IPS-11a (cell line): ENCODE data around the gene PTPRM.

Experiments used
- H3K4me3 ChIP-seq: one replicate; pipeline ENCODE4 v1.5.1; 2013; ENCODE audit warnings: low read depth, low read length, control low read depth

PTPRM gene

GRCh38 chr18:7978834-7979233 lies 411.7 kb downstream of the PTPRM start:
- no peak overlapping the region for H3K4me3 ChIP-seq

GRCh38 chr18:7979714-7980113 lies 412.6 kb downstream of the PTPRM start:
- no peak overlapping the region for H3K4me3 ChIP-seq

- H3K4me3 ChIP-seq: no peak overlapping the region
Measured at GRCh38 chr18:7980136-7980535, 413.0 kb downstream of the PTPRM start.

- no peak overlapping the region for H3K4me3 ChIP-seq
Measured at GRCh38 chr18:7980656-7981055, 413.5 kb downstream of the PTPRM start.

- no peak overlapping the region for H3K4me3 ChIP-seq
Measured at GRCh38 chr18:7982216-7982615, 415.1 kb downstream of the PTPRM start.

GRCh38 chr18:7987284-7987976 lies 420.3 kb downstream of the PTPRM start:
- no peak overlapping the region for H3K4me3 ChIP-seq

GRCh38 chr18:7990670-7991069 lies 423.6 kb downstream of the PTPRM start:
- H3K4me3 ChIP-seq: no peak overlapping the region

GRCh38 chr18:8001711-8002301 lies 434.7 kb downstream of the PTPRM start:
- H3K4me3 ChIP-seq: no peak overlapping the region

GRCh38 chr18:8003878-8004675 lies 437.0 kb downstream of the PTPRM start:
- no peak overlapping the region for H3K4me3 ChIP-seq

- no peak overlapping the region for H3K4me3 ChIP-seq
Measured at GRCh38 chr18:8004792-8005191, 437.7 kb downstream of the PTPRM start.

- H3K4me3 ChIP-seq: no peak overlapping the region
Measured at GRCh38 chr18:8005870-8006569, 438.9 kb downstream of the PTPRM start.

- H3K4me3 ChIP-seq: no peak overlapping the region
Measured at GRCh38 chr18:8006979-8007378, 439.9 kb downstream of the PTPRM start.

GRCh38 chr18:8008033-8008432 lies 440.9 kb downstream of the PTPRM start:
- no peak overlapping the region for H3K4me3 ChIP-seq

GRCh38 chr18:8011361-8011760 lies 444.2 kb downstream of the PTPRM start:
- no peak overlapping the region for H3K4me3 ChIP-seq

GRCh38 chr18:8011906-8012305 lies 444.8 kb downstream of the PTPRM start:
- H3K4me3 ChIP-seq: no peak overlapping the region

- no peak overlapping the region for H3K4me3 ChIP-seq
Measured at GRCh38 chr18:8018701-8019331, 451.7 kb downstream of the PTPRM start.

- no peak overlapping the region for H3K4me3 ChIP-seq
Measured at GRCh38 chr18:8019600-8019999, 452.5 kb downstream of the PTPRM start.

GRCh38 chr18:8020132-8020846 lies 453.2 kb downstream of the PTPRM start:
- H3K4me3 ChIP-seq: no peak overlapping the region

GRCh38 chr18:8029061-8029460 lies 461.9 kb downstream of the PTPRM start:
- no peak overlapping the region for H3K4me3 ChIP-seq

GRCh38 chr18:8029731-8030130 lies 462.6 kb downstream of the PTPRM start:
- no peak overlapping the region for H3K4me3 ChIP-seq
